HuH-7.5 (cell line): ENCODE results near the gene NOB1.
"Not testable (repeated sequence)": the region's sequence is repeated elsewhere in the genome, so short reads cannot be mapped to it uniquely, and the experiment has no call there.

Source experiments
- DNase-seq: peaks from one replicate; pipeline ENCODE4 v3.0.0; 2011; ENCODE audit warnings: low spot score

NOB1 gene

DNA sequence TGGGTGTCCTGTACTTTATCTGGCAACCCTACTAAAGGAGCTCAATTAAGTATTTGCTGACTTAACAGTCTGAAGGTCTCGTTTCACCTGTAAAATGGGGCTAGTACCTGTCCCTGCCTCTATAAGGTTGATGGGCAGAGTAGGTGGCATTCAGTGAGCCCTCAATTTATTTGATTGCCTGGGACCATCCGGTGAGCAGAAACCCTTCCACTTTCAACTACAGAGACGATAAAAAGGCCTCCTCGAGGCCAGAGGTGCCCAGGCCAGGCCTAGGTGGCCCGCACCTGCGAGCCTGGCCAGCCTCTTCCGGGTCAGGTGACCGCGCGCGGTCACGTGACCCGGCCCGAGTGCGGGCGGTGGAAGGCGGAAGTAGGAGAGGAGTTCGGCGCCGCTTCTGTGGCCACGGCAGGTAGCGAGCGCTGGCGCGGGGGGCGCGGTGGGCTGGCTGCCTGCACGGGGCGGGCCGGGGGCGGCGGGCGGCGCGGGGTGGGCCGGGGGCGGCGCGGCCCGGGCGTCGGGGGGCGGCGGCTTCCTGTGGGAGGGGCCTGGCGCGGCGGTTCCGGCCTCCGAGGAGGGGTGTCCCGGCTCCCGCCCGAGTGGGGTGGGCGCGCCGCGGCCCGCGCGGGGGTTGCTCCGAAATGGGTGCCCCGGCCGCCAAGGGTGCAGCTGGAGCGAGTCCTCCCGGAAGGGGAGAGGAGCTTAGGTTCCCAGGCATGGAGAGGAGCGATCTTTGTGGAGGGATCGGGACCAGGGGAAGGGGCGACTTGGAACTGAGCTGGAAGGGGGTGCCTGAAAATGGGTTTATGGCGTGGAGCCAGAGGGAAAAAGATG lies 7.5 kb upstream of the NOB1 start, which contains the start of gene WWP2:
Gene WWP2 (plus strand): TSS at position 350 of the 831 bp plus-strand sequence. CDS start 24,679 bp downstream, outside the sequence.
- peak; percentile 90 for DNase-seq

- DNase-seq, result not testable (repeated sequence)
These were observed 2.6 kb upstream of the NOB1 start for GRCh38 chr16:69757375-69757774.

GRCh38 chr16:69756705-69757104 lies 2.0 kb upstream of the NOB1 start:
- DNase-seq, result no peak

DNA sequence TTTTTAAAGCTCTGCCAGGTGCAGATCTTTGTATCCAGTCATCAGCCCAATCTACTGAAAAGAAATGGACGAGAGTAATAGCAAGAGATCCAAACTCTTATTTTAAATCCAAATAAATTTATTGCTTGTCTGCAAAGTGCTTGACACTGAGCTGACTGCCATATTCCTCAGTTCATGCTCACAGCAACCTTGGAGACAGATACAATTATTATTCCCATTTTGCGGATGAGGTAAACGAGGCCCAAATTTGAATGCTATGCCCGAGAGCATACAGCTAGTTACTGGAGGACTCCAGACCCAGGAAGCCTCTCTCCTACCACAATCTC lies 620 bp downstream of the NOB1 start:
- no peak for DNase-seq

DNA sequence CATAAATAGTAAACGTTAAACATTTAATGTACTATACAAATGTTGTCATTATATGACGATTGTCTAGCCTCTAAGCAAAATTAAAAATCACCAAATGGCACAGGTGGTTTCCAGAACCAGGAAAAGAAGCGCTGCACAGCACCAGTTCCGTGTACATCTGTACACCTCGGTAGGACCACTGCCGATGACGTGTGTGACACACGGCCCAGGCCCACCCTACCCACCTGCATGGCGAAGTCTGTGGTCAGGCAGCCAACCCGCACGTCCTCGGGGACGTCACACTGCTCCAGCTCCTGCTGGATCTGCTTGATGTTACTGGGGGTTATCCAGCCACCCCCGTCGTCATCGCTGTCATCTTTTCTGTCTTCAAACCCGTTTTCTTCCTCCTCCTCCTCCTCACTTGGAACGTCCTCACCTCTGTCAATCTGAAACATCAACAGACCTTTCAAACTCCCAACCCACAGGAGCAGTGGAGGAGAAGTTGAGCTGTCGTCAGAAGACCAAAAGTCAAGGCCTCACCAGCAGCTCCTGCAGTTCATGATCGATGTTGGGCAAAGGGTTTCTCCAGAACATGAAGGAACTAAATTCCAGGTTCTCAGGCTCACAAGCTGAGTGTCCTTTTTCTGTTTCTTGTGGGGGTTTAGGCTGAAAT lies 5.9 kb downstream of the NOB1 start:
- no peak for DNase-seq

GRCh38 chr16:69747115-69747514 lies 7.6 kb downstream of the NOB1 start:
- no peak for DNase-seq

GRCh38 chr16:69745959-69746358 lies 8.8 kb downstream of the NOB1 start:
- no peak for DNase-seq

- no peak for DNase-seq
These were observed 9.5 kb downstream of the NOB1 start for GRCh38 chr16:69745232-69745612.

DNA sequence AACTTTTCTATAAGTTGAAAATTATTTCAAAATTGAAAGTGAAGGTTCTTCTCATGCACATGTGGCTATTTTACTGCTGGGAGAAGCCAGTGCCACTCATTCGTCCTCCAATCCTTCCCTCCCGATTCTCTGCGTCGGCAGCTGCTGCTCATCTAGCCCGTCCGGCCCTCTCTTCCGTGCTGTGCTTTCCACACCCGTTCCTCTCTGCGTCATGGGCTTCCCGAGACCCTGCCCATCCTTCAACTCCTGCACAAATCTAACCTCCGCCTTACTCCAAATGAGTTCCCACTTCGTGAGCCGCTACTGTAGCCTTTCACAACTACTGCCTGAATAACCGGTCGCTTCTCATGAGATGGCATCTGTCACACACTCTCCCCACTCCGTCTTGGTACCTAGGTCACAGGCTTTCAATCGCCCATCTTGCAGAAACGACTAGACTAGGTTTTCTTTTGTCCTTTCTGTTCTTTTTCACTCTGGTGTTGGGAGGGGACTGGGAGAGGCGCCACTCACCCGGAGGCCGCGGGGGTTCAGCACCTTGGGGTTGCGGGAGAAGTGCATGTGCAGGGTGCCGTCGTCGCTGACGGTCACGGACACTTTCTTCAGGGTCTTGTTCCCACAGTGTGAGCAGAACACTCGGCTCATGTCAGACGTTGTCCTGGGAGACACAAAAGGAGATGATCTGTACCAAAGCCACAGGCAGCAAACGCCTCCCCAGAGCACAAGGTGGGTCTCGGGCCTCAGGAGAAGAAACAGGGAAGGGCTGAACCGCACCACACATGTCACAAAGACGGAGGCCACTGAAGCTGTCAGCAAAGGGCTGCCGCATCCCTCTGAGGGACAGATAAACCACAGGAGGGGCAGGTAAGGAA lies 10.1 kb downstream of the NOB1 start:
- DNase-seq, result no peak

- no peak for DNase-seq
These were observed 12.5 kb downstream of the NOB1 start for GRCh38 chr16:69741951-69742904.

- DNase-seq, result no peak
These were observed 13.2 kb downstream of the NOB1 start for GRCh38 chr16:69741519-69741918.

DNA sequence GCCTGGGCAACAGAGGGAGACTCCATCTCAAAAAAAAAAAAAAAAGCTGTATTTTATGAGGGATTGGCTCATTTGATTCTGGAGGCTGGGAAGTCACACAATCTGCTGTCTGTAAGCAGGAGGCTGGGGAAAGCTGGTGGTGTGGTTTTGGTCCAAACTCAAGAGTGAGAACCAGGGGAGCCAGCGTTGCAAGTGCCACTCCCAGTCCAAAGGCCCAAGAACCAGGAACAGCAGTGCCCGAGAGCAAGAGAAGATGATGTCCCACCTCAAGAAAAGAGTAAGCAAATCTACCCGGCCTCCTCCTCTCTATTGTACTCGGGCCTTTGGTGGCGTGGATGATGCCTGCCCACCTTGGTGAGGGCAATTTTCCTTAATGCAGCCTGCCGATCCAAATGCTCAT lies 22.6 kb downstream of the NOB1 start:
- no peak for DNase-seq

- not testable (repeated sequence) for DNase-seq
These were observed 23.4 kb downstream of the NOB1 start for GRCh38 chr16:69731280-69731679.

- not testable (repeated sequence) for DNase-seq
These were observed 25.7 kb downstream of the NOB1 start for GRCh38 chr16:69729030-69729429.

GRCh38 chr16:69727916-69728270 lies 26.8 kb downstream of the NOB1 start:
- no peak for DNase-seq

- peak; percentile 53 for DNase-seq
These were observed 28.2 kb downstream of the NOB1 start, which contains the start of gene NQO1 for GRCh38 chr16:69726313-69727060. Gene NQO1, minus strand, starts transcription at chr16:69726560. Its CDS starts 121 bp downstream, at chr16:69726439.

DNA sequence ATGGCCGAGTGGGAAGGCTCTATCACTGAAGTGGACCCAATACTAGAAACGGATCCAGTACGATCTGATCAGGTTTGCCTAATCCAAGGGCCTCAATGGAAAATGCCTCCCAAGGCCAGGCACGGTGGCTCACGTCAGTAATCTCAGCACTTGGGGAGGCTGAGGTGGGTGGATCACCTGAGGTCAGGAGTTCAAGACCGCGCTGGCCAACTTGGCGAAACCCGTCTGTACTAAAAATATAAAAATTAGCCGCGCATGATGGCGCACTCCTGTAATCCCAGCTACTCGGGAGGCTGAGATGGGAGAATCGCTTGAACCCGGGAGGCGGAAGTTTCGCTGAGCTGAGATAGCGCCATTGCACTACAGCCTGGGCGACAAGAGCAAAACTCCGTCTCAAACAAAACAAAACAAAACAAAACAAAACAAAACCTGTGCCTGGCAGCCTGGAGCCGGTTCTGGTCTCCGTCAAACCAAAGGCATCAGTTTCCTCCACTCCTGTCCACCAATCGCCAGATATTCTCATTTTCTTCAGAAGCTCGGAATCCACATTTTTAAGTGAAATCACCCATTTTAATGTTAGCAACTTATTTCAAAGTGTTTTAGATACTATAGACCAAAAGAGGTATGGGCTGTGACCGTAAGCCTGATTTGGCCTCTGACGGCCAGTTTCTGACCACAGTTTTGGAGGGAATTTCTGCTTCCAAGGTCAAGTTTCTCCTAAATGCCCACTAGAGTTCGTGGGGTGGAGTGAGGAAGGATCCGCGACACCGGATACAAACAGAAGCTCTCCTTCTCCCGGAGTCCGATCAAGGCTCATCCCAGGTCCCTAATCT lies 29.0 kb downstream of the NOB1 start:
- no peak for DNase-seq

- no peak for DNase-seq
These were observed 29.7 kb downstream of the NOB1 start for GRCh38 chr16:69724981-69725479.

GRCh38 chr16:69724414-69724873 lies 30.3 kb downstream of the NOB1 start:
- no peak for DNase-seq
